ENCODE measurements around the gene SORBS1.

SORBS1 gene

GRCh38 chr10:95540514-95541052 lies 20.6 kb downstream of the SORBS1 start:
- Mint-ChIP-seq H3K27me3 (no peaks in the 10 kb centered on the region), H3K9me3 (no peaks in the 10 kb centered on the region), H3K27ac (no peak overlapping the region), H3K4me1 (ENCODE audit: low read depth) (no peaks in the 10 kb centered on the region), H3K4me3 (no peak overlapping the region), H3K36me3 (ENCODE audit: low read depth) (no peaks in the 10 kb centered on the region)
- intact Hi-C loops (cut with micrococcal nuclease): no loop called here

GRCh38 chr10:95539560-95540284 lies 21.4 kb downstream of the SORBS1 start:
- intact Hi-C loops (cut with micrococcal nuclease): no loop called here

GRCh38 chr10:95538412-95538811 lies 22.8 kb downstream of the SORBS1 start:
- Mint-ChIP-seq H3K36me3 (ENCODE audit: low read depth) (no peaks in the 10 kb centered on the region), H3K4me3 (no peak overlapping the region), H3K27ac (no peak overlapping the region), H3K9me3 (no peaks in the 10 kb centered on the region), H3K4me1 (ENCODE audit: low read depth) (no peaks in the 10 kb centered on the region), H3K27me3 (no peaks in the 10 kb centered on the region)
- intact Hi-C loops (cut with micrococcal nuclease): no loop called here

More at GRCh38 chr10:95539560-95540284, 21.4 kb downstream of the SORBS1 start:
- Mint-ChIP-seq H3K4me3 (no peak overlapping the region), H3K4me1 (ENCODE audit: low read depth) (no peaks in the 10 kb centered on the region), H3K9me3 (no peaks in the 10 kb centered on the region), H3K27ac (no peak overlapping the region), H3K36me3 (ENCODE audit: low read depth) (no peaks in the 10 kb centered on the region), H3K27me3 (no peaks in the 10 kb centered on the region)

- no peaks in the 10 kb centered on the region for H3K4me1 Mint-ChIP-seq (ENCODE audit: low read depth)
- H3K4me3 Mint-ChIP-seq: no peak overlapping the region
- H3K36me3 Mint-ChIP-seq (ENCODE audit: low read depth): no peaks in the 10 kb centered on the region
- no peaks in the 10 kb centered on the region for H3K9me3 Mint-ChIP-seq
- no peaks in the 10 kb centered on the region for H3K27me3 Mint-ChIP-seq
- intact Hi-C loops (cut with micrococcal nuclease): no loop called here
- no peak overlapping the region for H3K27ac Mint-ChIP-seq
These were observed 23.6 kb downstream of the SORBS1 start for GRCh38 chr10:95537542-95537927.

- Mint-ChIP-seq H3K36me3 (ENCODE audit: low read depth) (no peaks in the 10 kb centered on the region), H3K27ac (no peak overlapping the region), H3K27me3 (no peaks in the 10 kb centered on the region), H3K9me3 (no peaks in the 10 kb centered on the region), H3K4me1 (ENCODE audit: low read depth) (no peaks in the 10 kb centered on the region), H3K4me3 (no peak overlapping the region)
- intact Hi-C loops (cut with micrococcal nuclease): no loop called here
These were observed 24.2 kb downstream of the SORBS1 start for GRCh38 chr10:95536894-95537541.

GRCh38 chr10:95536017-95536416 lies 25.2 kb downstream of the SORBS1 start:
- H3K4me3 Mint-ChIP-seq: no peak overlapping the region
- no peak overlapping the region for H3K27ac Mint-ChIP-seq
- no peaks in the 10 kb centered on the region for H3K4me1 Mint-ChIP-seq (ENCODE audit: low read depth)
- H3K27me3 Mint-ChIP-seq: no peaks in the 10 kb centered on the region
- H3K9me3 Mint-ChIP-seq: no peaks in the 10 kb centered on the region
- no peaks in the 10 kb centered on the region for H3K36me3 Mint-ChIP-seq (ENCODE audit: low read depth)
- intact Hi-C loops (cut with micrococcal nuclease): no loop called here

- Mint-ChIP-seq H3K4me3 (no peak overlapping the region), H3K9me3 (no peaks in the 10 kb centered on the region), H3K4me1 (ENCODE audit: low read depth) (no peaks in the 10 kb centered on the region), H3K27ac (no peak overlapping the region), H3K27me3 (no peaks in the 10 kb centered on the region), H3K36me3 (ENCODE audit: low read depth) (no peaks in the 10 kb centered on the region)
- intact Hi-C loops (cut with micrococcal nuclease): no loop called here
These were observed 25.6 kb downstream of the SORBS1 start for GRCh38 chr10:95535526-95535925.

- Mint-ChIP-seq H3K4me1 (ENCODE audit: low read depth) (no peaks in the 10 kb centered on the region), H3K27ac (no peak overlapping the region), H3K9me3 (no peaks in the 10 kb centered on the region), H3K36me3 (ENCODE audit: low read depth) (no peaks in the 10 kb centered on the region), H3K4me3 (no peak overlapping the region), H3K27me3 (no peaks in the 10 kb centered on the region)
- intact Hi-C loops (cut with micrococcal nuclease): no loop called here
These were observed 27.6 kb downstream of the SORBS1 start for GRCh38 chr10:95533590-95533989.

- Mint-ChIP-seq H3K4me1 (ENCODE audit: low read depth) (no peaks in the 10 kb centered on the region), H3K27ac (no peak overlapping the region), H3K36me3 (ENCODE audit: low read depth) (no peaks in the 10 kb centered on the region), H3K4me3 (no peak overlapping the region), H3K27me3 (no peaks in the 10 kb centered on the region), H3K9me3 (no peaks in the 10 kb centered on the region)
- intact Hi-C loops (cut with micrococcal nuclease): no loop called here
These were observed 28.6 kb downstream of the SORBS1 start for GRCh38 chr10:95532536-95532935.

- no peaks in the 10 kb centered on the region for H3K4me1 Mint-ChIP-seq (ENCODE audit: low read depth)
- no peaks in the 10 kb centered on the region for H3K9me3 Mint-ChIP-seq
- H3K27me3 Mint-ChIP-seq: no peaks in the 10 kb centered on the region
- intact Hi-C loops (cut with micrococcal nuclease): no loop called here
- H3K27ac Mint-ChIP-seq: no peak overlapping the region
- H3K4me3 Mint-ChIP-seq: no peak overlapping the region
- H3K36me3 Mint-ChIP-seq (ENCODE audit: low read depth): no peaks in the 10 kb centered on the region
These were observed 29.2 kb downstream of the SORBS1 start for GRCh38 chr10:95531994-95532399.

GRCh38 chr10:95531058-95531809 lies 29.9 kb downstream of the SORBS1 start:
- no peak overlapping the region for H3K27ac Mint-ChIP-seq
- intact Hi-C loops (cut with micrococcal nuclease): no loop called here

GRCh38 chr10:95530561-95530960 lies 30.6 kb downstream of the SORBS1 start:
- no peaks in the 10 kb centered on the region for H3K27me3 Mint-ChIP-seq
- intact Hi-C loops (cut with micrococcal nuclease): no loop called here
- H3K9me3 Mint-ChIP-seq: no peaks in the 10 kb centered on the region
- no peaks in the 10 kb centered on the region for H3K4me1 Mint-ChIP-seq (ENCODE audit: low read depth)
- no peak overlapping the region for H3K4me3 Mint-ChIP-seq
- no peak overlapping the region for H3K27ac Mint-ChIP-seq
- no peaks in the 10 kb centered on the region for H3K36me3 Mint-ChIP-seq (ENCODE audit: low read depth)

More at GRCh38 chr10:95531058-95531809, 29.9 kb downstream of the SORBS1 start:
- no peaks in the 10 kb centered on the region for H3K4me1 Mint-ChIP-seq (ENCODE audit: low read depth)
- no peaks in the 10 kb centered on the region for H3K36me3 Mint-ChIP-seq (ENCODE audit: low read depth)
- no peak overlapping the region for H3K4me3 Mint-ChIP-seq
- H3K9me3 Mint-ChIP-seq: no peaks in the 10 kb centered on the region
- no peaks in the 10 kb centered on the region for H3K27me3 Mint-ChIP-seq

- Mint-ChIP-seq H3K4me3 (no peak overlapping the region), H3K4me1 (ENCODE audit: low read depth) (no peaks in the 10 kb centered on the region), H3K27ac (no peak overlapping the region), H3K9me3 (no peaks in the 10 kb centered on the region), H3K27me3 (no peaks in the 10 kb centered on the region), H3K36me3 (ENCODE audit: low read depth) (no peaks in the 10 kb centered on the region)
- intact Hi-C loops (cut with micrococcal nuclease): no loop called here
These were observed 31.1 kb downstream of the SORBS1 start for GRCh38 chr10:95530029-95530428.

GRCh38 chr10:95526044-95526443 lies 35.1 kb downstream of the SORBS1 start:
- H3K27me3 Mint-ChIP-seq: no peaks in the 10 kb centered on the region
- no peaks in the 10 kb centered on the region for H3K9me3 Mint-ChIP-seq
- no peaks in the 10 kb centered on the region for H3K36me3 Mint-ChIP-seq (ENCODE audit: low read depth)
- H3K4me1 Mint-ChIP-seq (ENCODE audit: low read depth): no peaks in the 10 kb centered on the region
- H3K4me3 Mint-ChIP-seq: no peak overlapping the region
- intact Hi-C loops (cut with micrococcal nuclease): no loop called here
- no peak overlapping the region for H3K27ac Mint-ChIP-seq
